HFF-Myc (cell line): ENCODE measurements around the gene ANKRD6.

Experiments
- DNase-seq: peaks from one replicate; pipeline ENCODE4 v3.0.0-alpha.2; 2011; ENCODE audit warnings: low read depth; ENCODE audit errors: extremely low read depth
- H3K4me3 ChIP-seq: replicated peaks from 2 replicates; pipeline ENCODE4 v1.5.1; 2011; ENCODE audit warnings: low read depth, mild to moderate bottlenecking, control low read depth, low read length
- TF ChIP-seq, protein P1 (sequence below): IDR thresholded peaks from 2 replicates; pipeline ENCODE4 v1.5.1; 2012; ENCODE audit warnings: mild to moderate bottlenecking, low read depth, low read length, control low read depth; ENCODE audit errors: missing control alignments

Gene ANKRD6

DNA sequence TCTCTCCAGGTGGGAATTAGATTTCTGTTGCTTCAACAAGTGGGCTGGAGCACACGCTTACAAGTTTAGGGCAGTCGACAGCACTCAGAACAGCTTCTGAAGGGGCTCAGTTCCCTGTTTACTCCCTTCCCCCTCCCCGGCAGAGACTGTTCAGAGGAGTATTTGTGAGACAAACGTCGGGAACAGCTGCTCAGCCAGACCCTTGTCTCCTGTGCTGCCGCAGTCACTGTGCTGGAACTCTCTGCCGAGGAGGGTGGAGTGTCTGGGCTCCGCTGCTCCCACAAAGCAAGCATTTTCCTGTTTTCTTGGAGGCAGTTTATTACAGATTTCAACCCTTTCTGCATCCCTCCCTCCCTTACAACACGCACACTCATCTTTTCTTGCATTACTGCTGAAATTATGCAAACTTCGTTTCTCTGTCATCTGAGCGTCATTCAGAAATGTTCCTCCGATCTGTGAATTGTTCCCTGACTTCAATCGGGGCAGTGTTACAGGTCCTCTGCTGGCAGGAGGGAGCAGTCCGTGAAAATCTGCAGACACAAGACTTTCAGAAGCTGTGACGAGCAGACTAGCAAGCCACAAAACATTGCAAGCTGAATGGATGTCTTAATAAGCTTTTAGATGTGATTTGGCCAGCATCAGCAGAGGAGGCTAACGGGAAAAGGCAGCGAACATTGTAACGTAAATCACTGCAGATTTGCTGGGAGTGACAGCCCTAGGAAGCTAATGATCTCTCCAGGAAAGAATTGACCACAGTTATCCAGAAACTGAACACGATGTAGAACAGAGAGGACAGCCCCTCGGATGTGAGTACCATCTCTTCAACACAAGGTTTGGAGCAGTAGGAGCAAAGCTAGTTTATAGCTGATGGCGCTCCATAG lies 129.4 kb downstream of the ANKRD6 start:
- no peak overlapping the region for H3K4me3 ChIP-seq
- DNase-seq = no peak
- TF ChIP-seq, protein P1, sequence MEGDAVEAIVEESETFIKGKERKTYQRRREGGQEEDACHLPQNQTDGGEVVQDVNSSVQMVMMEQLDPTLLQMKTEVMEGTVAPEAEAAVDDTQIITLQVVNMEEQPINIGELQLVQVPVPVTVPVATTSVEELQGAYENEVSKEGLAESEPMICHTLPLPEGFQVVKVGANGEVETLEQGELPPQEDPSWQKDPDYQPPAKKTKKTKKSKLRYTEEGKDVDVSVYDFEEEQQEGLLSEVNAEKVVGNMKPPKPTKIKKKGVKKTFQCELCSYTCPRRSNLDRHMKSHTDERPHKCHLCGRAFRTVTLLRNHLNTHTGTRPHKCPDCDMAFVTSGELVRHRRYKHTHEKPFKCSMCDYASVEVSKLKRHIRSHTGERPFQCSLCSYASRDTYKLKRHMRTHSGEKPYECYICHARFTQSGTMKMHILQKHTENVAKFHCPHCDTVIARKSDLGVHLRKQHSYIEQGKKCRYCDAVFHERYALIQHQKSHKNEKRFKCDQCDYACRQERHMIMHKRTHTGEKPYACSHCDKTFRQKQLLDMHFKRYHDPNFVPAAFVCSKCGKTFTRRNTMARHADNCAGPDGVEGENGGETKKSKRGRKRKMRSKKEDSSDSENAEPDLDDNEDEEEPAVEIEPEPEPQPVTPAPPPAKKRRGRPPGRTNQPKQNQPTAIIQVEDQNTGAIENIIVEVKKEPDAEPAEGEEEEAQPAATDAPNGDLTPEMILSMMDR = no peak

DNA sequence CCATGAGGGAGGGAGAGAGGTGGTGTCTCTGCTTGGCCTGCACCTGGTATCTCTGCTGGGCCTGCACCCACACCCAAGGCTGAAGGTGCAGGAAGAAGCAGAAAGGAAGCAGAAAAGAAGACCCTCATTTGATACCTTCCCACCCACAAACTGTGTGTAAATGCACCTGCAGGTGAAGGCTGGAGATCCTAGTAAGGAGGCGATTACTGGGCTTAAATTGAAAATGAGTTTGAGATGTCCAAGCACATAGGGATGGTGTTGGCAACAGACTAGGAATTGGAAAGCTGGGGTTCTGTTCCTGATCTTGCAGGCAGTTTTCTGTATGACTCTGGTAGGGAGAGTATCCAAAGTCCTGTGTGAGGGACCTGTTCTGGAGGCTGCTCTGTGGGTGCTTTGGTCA lies 130.9 kb downstream of the ANKRD6 start:
- DNase-seq = no peak
- no peak overlapping the region for H3K4me3 ChIP-seq
- TF ChIP-seq, protein P1 = no peak

DNA sequence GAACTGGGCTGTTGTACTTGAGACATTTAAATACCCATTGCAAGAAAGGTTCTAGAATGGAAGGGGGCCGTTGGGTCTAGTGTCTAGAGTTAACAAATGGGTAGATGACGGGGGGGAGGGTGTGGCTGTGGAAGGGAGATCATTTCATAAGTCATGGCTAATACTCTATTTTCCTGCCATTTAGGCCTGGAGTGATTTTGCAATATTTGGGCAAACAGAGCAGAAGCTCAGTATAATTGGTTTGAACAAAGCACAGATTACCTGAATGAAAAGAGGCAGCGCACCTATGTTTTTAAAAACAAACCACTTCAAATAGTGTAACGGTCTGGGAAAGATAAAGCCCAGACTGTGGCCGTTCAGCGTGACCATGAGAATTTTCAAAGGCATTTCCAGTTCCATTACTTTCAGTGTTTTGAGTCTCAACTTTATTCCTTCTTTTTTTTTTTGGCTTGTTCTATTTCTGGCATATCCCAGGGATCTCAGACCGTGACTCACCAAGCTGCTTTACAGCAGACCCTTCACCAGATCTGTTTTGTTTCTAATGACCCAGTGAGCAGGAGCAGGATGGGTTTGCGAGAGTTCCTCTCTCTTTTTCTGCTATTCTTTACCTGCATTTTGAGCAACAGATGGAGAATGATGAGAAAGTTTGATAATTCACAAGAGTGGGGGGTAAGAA lies 131.9 kb downstream of the ANKRD6 start:
- no peak for DNase-seq
- TF ChIP-seq, protein P1 = no peak
- H3K4me3 ChIP-seq = no peak overlapping the region

DNA sequence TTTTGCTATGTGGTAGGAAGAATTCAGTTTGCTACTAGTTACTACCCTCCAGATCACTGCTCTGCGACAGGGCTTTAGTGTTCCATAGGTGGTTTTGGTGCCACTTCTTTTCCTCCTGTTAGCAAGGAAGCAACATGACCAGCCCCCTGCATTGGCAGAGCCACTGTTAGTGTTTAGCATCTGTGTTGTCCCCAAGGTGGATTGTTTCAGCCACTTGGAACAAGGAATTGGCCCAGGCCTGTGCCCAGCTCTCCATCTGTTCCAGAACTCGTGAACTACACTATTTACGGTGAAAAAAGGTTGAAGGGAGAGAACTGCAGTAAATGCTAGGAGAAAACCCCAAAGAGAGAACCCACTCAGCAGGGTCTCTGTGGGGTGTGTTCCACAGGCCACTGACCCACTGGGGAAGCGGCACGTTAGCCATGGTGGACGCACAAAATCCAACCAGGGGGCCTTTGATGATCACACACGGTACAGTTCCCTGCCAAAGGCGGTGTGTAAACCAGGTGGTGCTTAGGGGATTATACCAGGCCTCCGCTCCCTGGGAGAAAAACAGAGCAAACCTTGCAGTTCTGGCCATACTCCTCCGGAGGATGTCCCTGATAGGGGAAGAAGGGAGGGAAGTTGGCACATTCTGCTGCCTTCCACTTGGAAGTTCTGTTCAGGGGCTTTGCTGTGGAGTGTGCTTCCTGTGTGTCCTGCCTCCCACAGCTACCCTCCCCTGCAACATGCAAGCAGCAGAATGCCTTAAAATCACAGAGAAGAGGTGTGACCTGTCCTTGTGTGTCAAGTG lies 133.3 kb downstream of the ANKRD6 start:
- H3K4me3 ChIP-seq = no peak overlapping the region
- TF ChIP-seq, protein P1 = no peak
- no peak for DNase-seq

DNA sequence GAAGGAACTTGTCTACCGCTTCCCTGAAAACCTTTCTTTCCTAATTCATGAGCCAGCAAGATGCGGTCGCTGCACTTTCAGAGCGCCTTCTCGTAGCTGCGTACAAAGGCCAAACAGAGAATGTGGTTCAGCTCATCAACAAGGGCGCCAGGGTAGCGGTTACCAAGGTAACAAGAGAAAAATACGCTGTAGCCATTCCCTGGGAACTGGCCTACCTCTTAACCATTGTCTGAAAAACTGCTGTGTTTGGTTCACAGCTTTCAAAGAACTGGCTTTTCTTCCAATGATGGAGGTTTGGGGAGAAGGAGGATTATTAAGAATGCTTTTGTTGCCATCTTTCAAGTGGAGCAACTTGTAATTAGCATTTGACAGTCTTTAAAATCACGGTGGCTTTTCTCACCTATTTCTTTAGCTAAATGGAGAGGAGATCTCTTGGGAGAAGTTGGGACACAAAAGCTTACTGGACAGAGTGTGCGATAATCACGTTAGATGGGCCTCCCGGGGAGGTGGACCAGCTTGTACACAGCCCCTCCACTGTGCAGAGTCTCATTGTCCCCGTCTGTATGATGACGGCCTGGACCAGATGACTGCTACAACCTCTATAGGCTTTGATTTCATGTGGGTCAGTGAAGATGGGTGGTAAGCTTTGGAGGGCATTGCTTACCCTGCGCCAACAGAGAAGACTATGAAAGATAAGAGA lies 134.1 kb downstream of the ANKRD6 start:
- H3K4me3 ChIP-seq = no peak overlapping the region
- DNase-seq = no peak
- TF ChIP-seq, protein P1 = no peak
